Embryonic facial prominence (tissue), 1 donor: ENCODE results near the gene DOCK6.

Source experiments
- DNase-seq: peaks from one replicate; pipeline ENCODE4 v3.0.0-alpha.2; 2016; ENCODE audit errors: extremely low spot score

Gene DOCK6

GRCh38 chr19:11223200-11223599 is 39.1 kb downstream of the DOCK6 start:
- no peak for DNase-seq

GRCh38 chr19:11221082-11221598 is 41.2 kb downstream of the DOCK6 start:
- DNase-seq = no peak

- DNase-seq = no peak
Observed at GRCh38 chr19:11214387-11214786, 47.9 kb downstream of the DOCK6 start.

- DNase-seq = no peak
Observed at GRCh38 chr19:11210656-11210928, 51.7 kb downstream of the DOCK6 start.

- DNase-seq = no peak
Observed at GRCh38 chr19:11209839-11210655, 52.3 kb downstream of the DOCK6 start.

- no peak for DNase-seq
Observed at GRCh38 chr19:11208561-11209471, 53.5 kb downstream of the DOCK6 start.

- no peak for DNase-seq
Observed at GRCh38 chr19:11205939-11206570, 56.3 kb downstream of the DOCK6 start.

- no peak for DNase-seq
Observed at GRCh38 chr19:11204943-11205349, 57.4 kb downstream of the DOCK6 start.

- DNase-seq = no peak
Observed at GRCh38 chr19:11204076-11204602, 58.2 kb downstream of the DOCK6 start.

- DNase-seq = no peak
Observed at GRCh38 chr19:11203194-11204075, 58.9 kb downstream of the DOCK6 start.

- no peak for DNase-seq
Observed at GRCh38 chr19:11202488-11203193, 59.7 kb downstream of the DOCK6 start.

- no peak for DNase-seq
Observed at GRCh38 chr19:11201791-11202190, 60.5 kb downstream of the DOCK6 start.

- DNase-seq = no peak
Observed at GRCh38 chr19:11200931-11201330, 61.4 kb downstream of the DOCK6 start.

GRCh38 chr19:11200015-11200574 is 62.2 kb downstream of the DOCK6 start:
- DNase-seq = no peak

GRCh38 chr19:11199517-11199916 is 62.8 kb downstream of the DOCK6 start:
- DNase-seq = no peak

- no peak for DNase-seq
Observed at GRCh38 chr19:11198769-11199424, 63.4 kb downstream of the DOCK6 start.

GRCh38 chr19:11198175-11198534 is 64.2 kb downstream of the DOCK6 start:
- DNase-seq = no peak

GRCh38 chr19:11197291-11198174 is 64.8 kb downstream of the DOCK6 start, which contains the start of gene KANK2:
KANK2 (minus strand) TSS chr19:11197545; CDS start chr19:11194511, 3,034 bp downstream.
- DNase-seq = peak; percentile 54
